AG04450 (cell line): ENCODE measurements around the gene KIF6. TPM values are rescaled to one million over a fixed set of nuclear protein-coding genes. Genes with fewer than 3 reads are reported as not detected.

Experiments used
- CTCF ChIA-PET: fragments of 300-600, 350-600 bp; formaldehyde crosslinking; extraction: SDS; loops from one replicate; lab custom pipeline; 2022; ENCODE audit warnings: antibody characterized with exemption, inconsistent platforms; lab: Charles Lee
- POLR2A ChIA-PET: fragments of 350-600 bp; formaldehyde crosslinking; extraction: SDS; loops from one replicate; lab custom pipeline; 2021; ENCODE audit warnings: antibody characterized with exemption, inconsistent platforms; lab: Yijun Ruan, JAX
- DNase-seq: peaks from one replicate; pipeline ENCODE4 v3.0.0-alpha.2; 2011; ENCODE audit warnings: low read depth, low spot score
- H3K27ac ChIP-seq: one replicate; pipeline ENCODE4 v1.5.1; 2012; ENCODE audit warnings: low read depth, low read length, control low read depth
- H3K27me3 ChIP-seq: one replicate; pipeline ENCODE4 v1.6.0; 2012; ENCODE audit warnings: low read length; ENCODE audit not compliant: control insufficient read depth, insufficient read depth
- H3K4me3 ChIP-seq: 2 replicates; pipeline ENCODE4 v1.5.1; 2011; ENCODE audit warnings: mild to moderate bottlenecking, low read depth, low read length, control low read depth
- H3K9me3 ChIP-seq: 2 replicates; pipeline ENCODE4 v1.5.1; 2012; ENCODE audit warnings: low read length; ENCODE audit not compliant: control insufficient read depth, insufficient read depth
- CTCF ChIP-seq: IDR thresholded peaks from 2 replicates; pipeline ENCODE4 v1.5.1; 2011; ENCODE audit warnings: low read depth, low read length, control low read depth, inconsistent platforms
- polyA plus RNA-seq: library from polyadenylated mRNA; depleted of rRNA; stranded (reverse); fragments of >200 nt; gene quantifications from 2 replicates; pipeline ENCODE4 v1.2.3, GENCODE V29; 2011

Gene KIF6
- polyA plus RNA-seq, 1 experiment = 0.02 TPM

GRCh38 chr6:39565956-39566355, 159.3 kb downstream of the KIF6 start:
- no peaks in the 10 kb centered on the region for H3K9me3 ChIP-seq
- TF ChIP-seq CTCF = no peak
- POLR2A ChIA-PET = no interaction called here

GRCh38 chr6:39563566-39564311, 161.5 kb downstream of the KIF6 start:
- CTCF ChIA-PET = no interaction called here
- TF ChIP-seq CTCF = no peak
- no peak overlapping the region for H3K4me3 ChIP-seq

More at GRCh38 chr6:39565956-39566355, 159.3 kb downstream of the KIF6 start:
- Histone ChIP-seq H3K27me3 (no peaks in the 10 kb centered on the region), H3K4me3 (no peak overlapping the region), H3K27ac (no peak overlapping the region)
- CTCF ChIA-PET = no interaction called here
- no peak for DNase-seq

GRCh38 chr6:39561536-39562266, 163.5 kb downstream of the KIF6 start:
- no peak for TF ChIP-seq CTCF
- Histone ChIP-seq H3K27me3 (no peaks in the 10 kb centered on the region), H3K4me3 (no peak overlapping the region), H3K9me3 (no peaks in the 10 kb centered on the region), H3K27ac (no peak overlapping the region)
- ChIA-PET POLR2A (no interaction called here), CTCF (no interaction called here)
- DNase-seq = no peak

More at GRCh38 chr6:39563566-39564311, 161.5 kb downstream of the KIF6 start:
- H3K27ac ChIP-seq = no peak overlapping the region
- no peaks in the 10 kb centered on the region for H3K27me3 ChIP-seq
- no peaks in the 10 kb centered on the region for H3K9me3 ChIP-seq
- no peak for DNase-seq
- POLR2A ChIA-PET = no interaction called here

GRCh38 chr6:39560915-39561314, 164.3 kb downstream of the KIF6 start:
- POLR2A ChIA-PET = no interaction called here

More at GRCh38 chr6:39560915-39561314, 164.3 kb downstream of the KIF6 start:
- CTCF ChIA-PET = no interaction called here
- no peak for TF ChIP-seq CTCF
- Histone ChIP-seq H3K4me3 (no peak overlapping the region), H3K9me3 (no peaks in the 10 kb centered on the region), H3K27ac (no peak overlapping the region), H3K27me3 (no peaks in the 10 kb centered on the region)
- DNase-seq = no peak
